SKM-1 treated with dmso at 0.1 percent for 144 hours (cell line): ENCODE data around the gene CPAMD8.
"Not testable (repeated sequence)": the region's sequence is repeated elsewhere in the genome, so short reads cannot be mapped to it uniquely, and the experiment has no call there.

ENCODE experiments used
- DNase-seq: peaks from one replicate; lab custom pipeline; 2025; ENCODE audit not compliant: unreplicated experiment; lab: John Stamatoyannopoulos, UW

The CPAMD8 gene

DNA sequence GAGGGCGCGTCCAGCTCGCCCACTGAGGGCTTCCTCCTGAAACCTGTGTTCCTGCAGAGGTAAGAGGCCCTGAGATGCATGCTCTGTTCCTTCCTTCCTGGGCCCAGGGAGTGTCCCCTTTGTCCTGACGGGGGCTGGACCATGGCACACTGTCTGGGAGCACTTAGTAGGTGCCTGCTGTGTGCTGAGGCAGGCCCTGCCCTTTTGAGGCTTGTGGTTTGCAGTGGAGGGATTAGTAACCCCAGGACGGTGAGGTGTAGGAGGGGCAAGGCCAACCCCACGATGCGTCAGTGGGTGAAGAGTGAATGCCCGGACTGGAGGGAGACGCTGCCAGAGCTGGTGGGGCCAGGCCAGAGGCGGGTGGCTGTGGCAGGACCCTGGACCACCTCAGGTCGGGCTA is 149.0 kb downstream of the CPAMD8 start:
- no peak for DNase-seq

DNA sequence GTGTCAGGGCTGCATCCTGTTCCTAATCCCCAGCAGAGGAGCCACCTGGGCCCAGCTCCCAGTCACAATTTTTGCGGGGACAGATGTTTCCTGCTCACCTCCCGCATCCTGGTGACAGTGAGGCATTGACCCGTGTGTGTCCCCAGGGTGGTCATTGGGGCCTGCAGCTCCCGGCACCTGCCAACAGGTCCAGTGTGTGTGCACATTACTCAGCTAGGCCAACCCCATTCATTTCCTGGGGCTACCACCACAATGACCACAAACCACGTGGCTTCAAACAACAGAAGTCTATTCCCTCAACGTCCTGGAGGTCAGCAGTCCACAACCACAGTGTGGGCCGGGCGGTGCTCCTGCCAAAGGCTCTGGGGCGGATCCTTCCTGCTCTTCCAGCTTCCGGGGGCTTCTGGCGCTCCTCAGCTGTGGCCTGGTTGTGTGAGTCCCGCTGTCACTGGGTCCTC is 149.7 kb downstream of the CPAMD8 start:
- DNase-seq = peak; percentile 40

DNA sequence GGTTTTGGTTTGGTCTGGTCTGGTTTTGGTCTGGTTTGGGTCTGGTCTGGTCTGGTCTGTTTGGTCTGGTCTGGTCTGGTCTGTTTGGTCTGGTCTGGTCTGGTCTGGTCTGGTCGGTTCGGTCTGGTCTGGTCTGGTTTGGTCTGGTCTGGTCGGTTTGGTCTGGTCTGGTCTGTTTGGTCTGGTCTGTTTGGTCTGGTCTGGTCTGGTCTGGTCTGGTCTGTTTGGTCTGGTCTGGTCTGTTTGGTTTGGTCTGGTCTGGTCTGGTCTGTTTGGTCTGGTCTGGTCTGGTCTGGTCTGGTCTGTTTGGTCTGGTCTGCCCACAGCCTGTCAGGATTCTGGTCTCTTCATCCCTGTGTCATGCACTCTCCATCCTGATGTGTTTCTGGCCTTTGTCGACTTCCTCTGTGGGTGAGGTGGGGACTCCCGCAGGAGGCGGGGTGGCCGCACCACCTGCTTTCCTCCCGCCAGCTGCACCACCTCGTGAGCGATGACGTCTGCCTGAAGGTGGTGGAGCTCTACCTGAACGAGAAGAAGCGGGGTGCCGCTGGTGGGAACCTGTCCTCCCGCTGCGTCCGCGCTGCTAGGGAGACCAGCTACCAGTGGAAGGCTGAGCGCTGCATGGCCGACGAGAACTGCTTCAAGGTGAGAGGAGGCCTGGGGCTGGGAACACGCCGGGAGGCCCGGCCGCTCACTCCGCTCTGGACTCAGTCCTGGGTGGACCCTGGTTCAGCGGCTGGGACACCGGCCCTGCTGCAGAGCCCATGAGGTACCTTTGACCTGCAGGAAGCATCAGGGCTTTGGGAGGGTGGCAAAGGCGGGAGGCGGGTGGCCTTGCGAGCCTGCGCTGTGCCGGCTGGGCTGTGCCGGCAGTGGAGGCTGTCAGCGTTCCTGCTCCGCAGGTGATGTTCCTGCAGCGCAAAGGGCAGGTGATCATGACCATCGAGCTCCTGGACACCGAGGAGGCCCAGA is 150.7 kb downstream of the CPAMD8 start:
- no peak for DNase-seq

DNA sequence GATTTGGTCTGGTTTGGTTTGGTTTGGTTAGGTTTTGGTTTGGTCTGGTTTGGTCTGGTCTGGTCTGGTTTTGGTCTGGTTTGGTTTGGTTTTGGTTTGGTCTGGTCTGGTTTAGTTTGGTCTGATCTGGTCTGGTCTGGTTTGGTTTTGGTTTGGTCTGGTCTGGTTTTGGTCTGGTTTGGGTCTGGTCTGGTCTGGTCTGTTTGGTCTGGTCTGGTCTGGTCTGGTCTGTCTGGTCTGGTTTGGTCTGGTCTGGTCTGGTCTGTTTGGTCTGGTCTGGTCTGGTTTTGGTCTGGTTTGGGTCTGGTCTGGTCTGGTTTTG is 151.7 kb downstream of the CPAMD8 start:
- DNase-seq = not testable (repeated sequence)

DNA sequence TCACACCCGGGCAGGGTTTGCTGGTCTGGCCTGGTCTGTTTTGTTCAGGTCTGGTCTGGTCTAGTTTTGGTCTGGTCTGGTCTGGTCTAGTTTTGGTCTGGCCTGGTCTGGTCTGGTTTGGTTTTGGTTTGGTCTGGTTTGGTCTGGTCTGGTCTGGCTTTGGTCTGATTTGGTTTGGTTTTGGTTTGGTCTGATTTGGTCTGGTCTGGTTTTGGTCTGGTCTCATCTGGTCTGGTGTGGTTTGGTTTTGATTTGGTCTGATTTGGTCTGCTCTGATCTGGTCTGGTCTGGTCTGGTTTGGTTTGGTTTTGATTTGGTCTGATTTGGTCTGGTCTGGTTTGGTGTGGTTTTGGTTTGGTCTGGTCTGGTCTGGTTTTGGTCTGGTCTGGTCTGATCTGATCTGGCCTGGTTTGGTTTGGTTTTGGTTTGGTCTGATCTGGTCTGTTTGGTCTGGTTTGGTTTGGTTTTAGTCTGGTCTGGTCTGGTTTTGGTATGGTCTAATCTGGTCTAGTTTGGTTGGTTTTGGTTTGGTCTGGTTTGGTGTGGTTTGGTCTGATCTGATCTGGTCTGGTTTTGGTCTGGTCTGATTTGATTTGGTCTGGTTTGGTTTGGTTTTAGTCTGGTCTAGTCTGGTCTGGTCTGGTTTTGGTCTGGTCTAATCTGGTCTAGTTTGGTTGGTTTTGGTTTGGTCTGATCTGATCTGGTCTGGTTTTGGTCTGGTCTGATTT is 152.2 kb downstream of the CPAMD8 start:
- DNase-seq = no peak

DNA sequence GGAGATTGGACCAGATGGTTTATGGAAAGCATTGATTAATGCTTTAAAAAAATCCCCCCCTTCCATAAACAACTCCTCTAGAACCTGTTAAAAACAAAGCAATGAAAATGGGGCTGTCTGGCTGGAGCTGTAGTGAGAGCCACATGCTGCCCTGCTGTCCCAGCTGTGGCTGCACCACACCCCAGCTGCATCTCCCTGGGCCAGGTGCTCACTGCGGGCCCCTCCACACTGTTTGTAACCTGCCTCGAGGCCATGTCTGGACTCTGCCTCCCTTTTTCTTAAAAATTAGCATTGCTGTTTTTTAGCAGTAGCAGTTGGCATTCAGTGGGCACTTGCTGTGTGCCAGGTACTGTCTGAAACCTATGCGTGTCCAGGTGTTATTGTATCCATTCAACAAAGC is 153.0 kb downstream of the CPAMD8 start:
- DNase-seq = no peak

DNA sequence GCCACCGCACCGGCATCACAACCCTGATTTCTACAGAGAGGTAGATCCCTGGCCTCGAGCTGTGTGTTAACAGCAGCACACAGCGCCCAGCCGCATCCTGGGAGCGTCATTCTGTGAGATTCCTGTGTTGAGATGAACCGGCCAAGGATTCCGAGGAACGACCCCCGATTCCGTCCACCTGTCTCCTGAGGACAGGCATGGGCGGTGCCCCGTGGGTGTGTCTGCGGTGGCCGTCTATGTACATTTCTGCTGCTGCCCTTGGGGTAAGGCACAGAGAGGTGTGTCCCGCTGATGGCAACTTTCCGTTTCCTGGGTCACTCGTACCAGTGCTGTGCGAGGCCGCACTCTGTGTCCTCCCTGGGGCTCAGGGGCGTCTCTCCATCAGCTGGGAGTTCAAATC is 153.9 kb downstream of the CPAMD8 start:
- DNase-seq = no peak

DNA sequence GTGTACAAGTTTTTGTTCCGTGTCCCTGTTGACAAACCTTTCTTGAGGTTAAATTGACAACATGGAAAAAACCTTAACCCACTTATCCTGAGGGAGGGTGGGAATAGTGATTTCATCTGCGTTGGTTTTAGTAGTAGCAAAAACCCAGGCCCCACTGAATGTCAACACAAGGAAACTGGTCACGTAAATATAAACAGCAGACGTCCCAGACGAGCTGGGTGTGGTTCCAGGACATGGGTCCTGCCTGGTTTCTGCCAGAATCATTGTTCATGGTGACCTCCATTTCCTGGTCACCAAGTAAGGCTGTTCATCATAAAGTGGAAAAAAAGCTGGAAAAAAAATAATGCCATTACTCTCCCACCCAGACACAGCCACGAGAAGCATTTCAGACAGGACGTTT is 154.7 kb downstream of the CPAMD8 start:
- no peak for DNase-seq

DNA sequence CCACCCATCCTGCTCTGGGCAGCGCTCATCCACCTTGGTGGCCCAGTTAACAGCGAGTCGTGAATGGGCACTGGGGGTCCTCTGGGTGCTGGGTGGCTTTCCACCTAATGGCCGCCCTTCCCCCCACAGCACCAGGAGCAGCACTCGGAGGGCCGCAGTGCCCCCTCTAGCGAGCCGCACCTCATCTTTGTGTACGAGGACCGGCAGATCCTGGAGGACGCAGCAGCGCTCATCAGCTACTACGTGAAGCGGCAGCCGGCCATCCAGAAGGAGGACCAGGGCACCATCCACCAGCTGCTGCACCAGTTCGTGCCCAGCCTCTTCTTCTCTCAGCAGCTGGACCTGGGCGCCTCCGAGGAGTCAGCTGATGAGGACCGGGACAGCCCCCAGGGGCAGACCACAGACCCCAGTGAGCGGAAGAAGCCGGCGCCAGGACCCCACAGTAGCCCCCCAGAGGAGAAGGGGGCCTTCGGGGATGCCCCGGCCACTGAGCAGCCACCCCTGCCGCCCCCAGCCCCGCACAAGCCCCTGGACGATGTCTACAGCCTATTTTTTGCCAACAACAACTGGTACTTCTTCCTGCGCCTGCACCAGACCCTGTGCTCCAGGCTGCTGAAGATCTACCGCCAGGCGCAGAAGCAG is 157.2 kb downstream of the CPAMD8 start:
- DNase-seq = no peak

DNA sequence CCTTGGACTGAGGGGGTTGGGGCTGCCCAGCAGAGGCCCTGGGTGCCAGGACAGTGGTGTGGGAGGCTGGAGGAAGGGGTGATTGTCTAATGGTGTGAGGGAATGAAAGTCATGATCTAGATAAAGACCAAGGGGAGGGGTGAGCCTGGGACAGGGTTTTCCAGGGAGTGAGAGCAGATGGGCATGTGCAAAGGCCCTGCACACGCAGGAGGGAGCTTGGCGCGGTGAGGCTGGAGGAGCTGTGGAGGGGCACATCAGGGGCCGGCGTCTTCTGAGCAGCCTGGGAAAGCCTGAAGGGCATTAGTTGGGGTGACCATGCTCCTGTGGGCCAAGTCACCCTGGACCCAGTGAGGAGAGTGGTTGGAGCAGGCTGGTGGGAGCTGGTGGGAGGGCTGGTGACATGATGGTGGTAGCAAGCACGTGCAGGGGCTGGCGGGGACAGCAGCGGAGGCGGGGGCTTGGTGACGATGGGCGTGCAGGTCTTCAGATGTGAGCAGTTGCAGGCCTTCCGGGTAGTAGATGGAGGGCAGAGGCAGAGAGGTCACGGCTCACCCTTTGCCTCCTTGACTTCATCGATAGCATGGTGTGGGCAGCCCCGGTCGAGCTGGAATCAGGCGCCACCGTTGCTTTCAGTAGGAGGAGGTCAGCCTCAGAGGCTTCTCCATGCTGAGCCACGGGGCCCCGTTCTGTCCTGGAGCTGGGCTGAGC is 158.0 kb downstream of the CPAMD8 start:
- DNase-seq = no peak

DNA sequence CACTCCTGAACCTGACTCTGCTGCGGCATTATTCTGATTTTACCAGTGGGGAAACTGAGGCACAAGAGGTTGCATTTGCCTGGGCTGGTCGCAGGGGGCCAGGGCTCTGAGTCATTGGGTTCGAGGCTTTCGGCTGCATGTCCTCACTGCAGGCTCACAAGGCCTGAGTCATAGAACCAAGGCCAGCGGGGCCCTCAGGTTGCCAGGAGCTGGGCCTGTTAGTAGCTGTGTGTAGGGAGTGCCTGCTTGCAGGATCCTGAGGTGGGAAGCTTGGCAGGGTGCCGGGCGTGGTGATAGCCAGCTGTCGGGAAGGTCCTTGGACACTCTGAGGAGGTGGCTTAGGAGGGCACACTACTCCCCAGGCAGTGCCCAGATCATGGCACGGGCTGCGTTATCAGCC is 159.4 kb downstream of the CPAMD8 start:
- DNase-seq = no peak

DNA sequence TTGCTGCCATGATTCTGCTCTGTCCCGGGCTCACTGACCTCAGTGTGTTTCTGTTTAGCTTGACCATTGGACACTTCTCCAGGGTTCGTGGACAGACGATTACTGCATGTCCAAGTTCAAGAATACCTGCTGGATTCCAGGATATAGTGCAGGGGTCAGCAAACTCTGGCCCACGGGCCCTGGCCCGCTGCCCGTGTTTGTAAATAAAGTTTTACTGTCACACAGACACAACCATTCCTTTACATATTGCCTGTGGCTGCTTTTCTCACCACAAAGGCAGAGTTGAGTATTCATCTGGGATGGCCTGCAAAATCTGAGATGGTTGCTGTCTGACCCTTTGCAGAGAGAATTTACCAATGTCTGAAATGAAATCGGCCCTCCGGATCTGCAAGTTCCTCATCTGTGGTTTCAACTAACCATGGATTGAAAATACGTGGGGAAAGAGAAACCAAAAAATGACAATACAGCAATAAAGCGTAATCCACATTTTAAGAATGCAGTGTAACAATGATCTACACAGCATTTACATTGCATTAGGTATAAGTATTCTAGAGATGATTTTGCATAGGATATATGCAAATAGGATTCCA is 163.7 kb downstream of the CPAMD8 start:
- DNase-seq = peak; percentile 3

DNA sequence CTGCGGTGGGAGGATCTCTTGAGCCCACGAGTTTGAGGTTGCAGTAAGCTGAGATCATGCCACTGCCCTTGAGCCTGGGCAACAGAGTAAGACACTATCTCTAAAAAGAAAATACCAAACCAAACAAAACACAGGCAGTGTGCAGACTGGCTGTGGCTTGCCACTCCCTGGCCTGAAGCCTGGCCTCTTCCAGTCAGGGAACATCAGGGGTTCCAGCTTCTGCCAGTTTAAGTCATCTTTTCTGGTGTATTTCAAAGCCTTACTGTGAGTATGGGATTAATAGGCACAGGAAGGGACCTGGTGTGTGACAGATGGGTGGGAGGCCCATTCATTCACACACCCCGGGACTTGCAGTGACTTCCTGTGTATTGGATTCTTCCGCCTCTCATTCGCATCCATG is 164.8 kb downstream of the CPAMD8 start:
- DNase-seq = no peak

DNA sequence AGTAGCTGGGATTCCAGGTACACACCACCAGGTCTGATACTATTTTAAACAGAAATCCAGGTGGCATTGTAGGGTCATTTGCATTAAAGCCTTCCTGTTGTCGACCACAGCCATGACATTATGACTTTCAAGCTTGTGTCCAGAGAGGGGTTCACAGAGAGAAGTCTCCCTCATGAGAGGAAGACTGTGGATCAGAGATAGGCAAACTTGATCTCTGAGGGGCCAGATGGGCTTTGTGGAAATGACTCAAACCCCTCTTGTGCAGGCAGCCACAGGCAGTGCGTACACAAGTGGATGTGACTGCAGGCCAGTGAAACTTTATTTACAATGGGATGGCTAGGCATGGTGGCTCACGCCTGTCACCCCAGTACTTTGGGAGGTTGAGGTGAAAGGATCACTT is 165.6 kb downstream of the CPAMD8 start:
- DNase-seq = no peak

DNA sequence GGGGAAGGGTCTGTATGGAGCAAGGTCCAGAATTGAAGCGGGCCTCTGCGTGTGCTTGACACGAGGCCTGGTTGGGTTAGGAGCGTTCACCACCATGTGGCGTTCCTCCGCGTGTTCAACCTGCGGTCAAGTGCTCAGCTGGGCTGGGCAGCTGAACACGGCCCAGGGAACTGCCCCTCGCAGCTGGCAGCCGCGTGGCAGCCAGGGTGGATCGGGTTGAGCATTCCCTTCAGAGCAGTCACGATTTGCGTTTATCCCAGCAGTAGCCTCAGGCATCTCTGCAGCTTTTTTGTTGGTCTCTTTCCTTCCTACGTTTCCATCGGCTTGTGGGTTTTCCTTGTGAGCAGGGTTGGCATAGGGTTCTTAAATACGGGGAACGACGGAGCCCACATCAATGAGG is 166.5 kb downstream of the CPAMD8 start:
- DNase-seq = no peak

DNA sequence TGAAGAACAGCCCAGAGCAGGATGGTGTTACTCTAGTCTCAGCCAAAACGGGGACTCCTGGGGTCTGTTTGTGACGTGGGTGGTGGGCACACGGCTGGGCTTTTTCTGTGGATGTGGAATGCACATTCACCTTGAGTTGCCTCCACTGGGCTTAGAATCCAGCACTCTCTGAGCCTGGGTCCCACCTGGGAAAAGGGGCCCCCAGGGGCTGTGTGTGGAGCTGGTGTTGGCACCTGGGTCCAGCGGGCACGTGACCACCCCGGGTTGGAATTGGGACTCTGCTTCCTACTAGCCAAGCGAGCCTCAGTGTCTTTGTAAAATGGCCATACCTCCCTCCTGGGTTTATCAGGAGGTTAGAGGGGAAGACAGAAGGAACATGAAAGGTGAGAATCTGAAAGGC is 167.0 kb downstream of the CPAMD8 start:
- no peak for DNase-seq

DNA sequence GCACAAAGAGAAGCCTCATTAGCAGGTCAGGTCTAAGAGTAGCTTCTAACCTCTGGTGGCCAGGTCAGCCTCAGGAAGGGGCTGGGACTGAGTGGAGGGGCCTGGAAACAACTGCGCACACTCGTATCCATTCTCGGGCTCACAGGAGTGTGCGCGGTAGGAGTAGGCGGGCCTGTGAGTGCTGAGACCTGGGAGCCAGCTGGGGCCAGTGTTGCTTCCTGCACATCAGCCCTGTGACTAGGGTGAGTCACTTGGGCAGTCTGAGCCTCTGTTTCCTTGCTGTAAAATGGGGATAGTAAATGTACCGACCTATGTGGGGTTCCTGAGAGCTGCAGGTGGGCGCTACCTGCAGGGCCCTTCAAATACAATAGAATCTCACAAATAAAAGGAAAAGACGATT is 170.5 kb downstream of the CPAMD8 start:
- no peak for DNase-seq

DNA sequence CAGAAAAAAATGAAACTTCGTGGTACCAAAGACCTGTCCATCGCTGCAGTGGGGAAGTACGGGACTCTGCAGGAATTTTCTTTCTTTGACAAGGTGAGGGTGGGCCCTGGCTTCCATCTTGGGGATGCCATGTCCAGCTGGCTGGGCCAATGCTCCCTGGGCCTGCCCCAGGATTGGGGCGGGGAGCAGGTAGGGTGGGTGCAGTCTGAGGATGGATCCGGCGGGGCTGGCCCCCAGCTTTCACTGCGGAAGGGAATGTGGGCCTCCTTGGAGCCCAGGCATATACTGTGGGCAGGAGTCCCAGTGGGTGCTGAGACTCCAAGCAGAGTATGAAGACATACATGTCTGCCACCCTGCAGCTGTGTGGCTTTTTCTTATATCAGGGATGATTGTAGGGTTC is 173.5 kb downstream of the CPAMD8 start:
- no peak for DNase-seq

DNA sequence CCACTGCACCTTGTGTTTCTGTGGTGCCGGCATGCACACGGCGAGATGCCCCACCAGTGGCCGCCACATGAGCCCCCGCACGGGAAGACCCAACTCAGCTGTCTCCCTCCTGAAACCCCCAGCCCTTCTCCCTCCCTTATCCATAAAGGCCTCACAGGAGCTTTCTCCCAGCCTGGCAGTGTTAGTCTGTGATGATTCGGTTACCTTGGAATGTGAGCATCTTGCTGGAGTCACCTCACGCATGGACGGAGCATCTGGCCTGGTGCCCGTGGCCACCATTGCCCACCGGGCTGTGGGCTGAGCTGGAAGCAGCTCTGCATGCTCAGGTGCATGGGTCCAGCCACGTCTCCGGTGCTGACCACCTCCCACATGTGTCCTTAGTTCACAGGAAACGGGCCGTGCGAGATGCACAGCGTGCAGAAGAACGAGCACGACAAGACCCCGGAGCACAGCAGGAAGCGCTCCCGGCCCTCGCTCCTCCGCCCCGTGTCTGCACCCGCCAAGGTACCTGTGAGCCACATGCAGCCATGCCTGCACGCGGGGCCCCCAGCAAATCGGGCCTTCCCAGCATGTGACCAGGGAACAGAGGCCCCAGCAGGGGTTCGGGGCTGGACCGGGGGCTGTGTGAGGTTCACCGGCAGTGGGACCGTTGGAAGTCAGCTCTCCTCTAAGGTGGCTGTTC is 175.4 kb downstream of the CPAMD8 start:
- no peak for DNase-seq

DNA sequence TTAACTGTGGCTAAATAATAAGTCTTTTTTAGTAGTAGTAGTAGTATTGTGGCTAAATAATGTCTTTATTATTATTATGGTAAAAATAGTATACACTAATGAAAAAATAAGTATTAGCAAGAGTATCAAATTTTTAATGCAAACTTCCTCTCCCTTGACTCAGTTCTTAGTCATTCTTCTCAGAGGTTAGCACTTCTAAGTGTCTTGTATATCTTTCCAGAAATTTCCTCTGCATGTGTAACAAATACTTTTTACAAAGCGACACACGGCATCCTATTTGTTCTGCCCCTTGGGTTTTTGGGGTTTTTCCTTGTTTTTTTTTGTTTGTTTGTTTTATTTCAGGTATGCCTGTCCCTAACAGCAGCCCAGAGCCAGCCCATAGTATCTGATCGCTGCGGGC is 176.5 kb downstream of the CPAMD8 start:
- DNase-seq = no peak
